EH (cell line): ENCODE data around the gene RAET1G.
"Not testable (repeated sequence)": the region's sequence is repeated elsewhere in the genome, so short reads cannot be mapped to it uniquely, and the experiment has no call there.

Experiments
- DNase-seq: peaks from one replicate; pipeline ENCODE4 v3.0.0-alpha.2; 2015; ENCODE audit warnings: low read depth

The RAET1G gene

DNA sequence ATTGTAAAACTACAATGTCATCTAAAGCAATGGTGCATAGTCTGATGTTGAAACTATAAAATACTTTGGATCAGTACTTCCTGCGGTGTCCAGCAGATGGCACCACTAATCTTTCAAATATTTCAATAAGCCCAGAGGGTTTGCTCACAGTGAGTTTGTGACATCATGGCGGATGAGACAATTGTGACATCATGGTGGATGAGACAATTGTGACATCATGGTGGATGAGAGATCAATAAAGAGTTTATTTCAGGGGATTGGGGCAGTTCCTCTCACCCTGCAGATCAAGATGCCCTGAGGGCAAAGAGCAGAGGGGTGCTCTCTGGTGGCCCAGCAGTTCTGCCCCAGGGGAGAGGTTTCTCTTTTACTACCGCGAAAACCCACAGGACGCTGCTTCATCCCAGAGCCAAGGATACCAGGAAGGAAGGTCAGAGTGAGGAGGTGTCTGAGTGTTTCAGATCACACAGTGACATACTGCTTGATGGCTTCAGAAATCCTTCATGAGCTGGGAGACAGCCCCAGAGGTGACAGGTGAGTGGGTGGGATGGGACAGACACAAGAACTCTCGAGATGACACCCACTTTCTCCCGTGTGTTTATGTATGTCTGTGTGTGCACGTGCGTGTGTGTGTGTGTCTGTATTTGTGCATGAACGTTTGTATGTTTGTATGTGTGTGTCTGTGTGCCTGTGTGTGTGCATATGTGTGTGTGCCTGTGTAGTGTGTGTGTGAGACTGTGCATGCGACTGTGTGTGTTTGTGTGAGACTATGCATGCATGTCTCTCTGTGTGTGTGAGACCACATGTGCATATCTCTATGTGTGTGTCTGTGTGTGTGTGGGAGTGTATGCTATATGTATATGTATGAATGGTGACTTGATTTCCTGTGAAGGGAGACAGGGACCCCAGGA lies 11.6 kb upstream of the RAET1G start:
- peak; percentile 75 for DNase-seq

DNA sequence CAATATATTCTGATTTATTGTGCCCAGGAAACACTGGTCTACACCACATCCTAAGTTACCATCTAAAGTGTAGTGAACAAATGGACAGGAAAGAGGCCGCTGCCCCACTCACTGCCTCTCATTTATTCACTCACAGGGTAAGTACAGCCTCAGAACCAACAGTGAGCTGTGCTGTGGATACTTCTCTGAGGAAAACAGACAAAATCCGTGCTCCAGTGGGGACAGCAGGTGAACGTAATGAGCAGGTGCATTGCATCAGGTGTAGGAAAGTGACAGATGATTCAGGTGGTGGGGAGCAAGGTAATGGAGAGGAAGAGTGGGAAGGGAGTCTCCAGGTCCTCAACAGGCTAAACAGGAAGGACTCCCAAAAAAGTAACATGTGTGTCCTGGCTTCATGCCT lies 10.5 kb upstream of the RAET1G start:
- DNase-seq = no peak

DNA sequence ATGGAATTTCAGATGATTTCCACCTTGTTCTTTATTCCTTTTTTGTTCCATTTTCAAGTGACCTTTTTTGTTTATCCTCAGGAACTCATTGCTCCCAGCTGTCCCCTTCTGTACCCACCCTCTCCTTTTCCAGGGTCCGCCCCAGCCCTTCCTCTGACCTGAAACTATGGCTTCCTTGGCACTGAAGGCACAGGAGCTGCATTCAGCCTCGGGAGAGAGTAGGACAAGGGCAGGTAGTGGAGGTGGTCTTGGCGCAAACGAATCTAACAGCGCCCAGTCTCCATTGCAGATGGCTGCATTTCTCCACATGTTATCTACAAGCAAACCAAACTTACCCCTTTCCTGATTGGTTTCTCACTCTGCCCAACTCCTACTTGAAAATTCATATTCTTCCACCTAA lies 10.1 kb upstream of the RAET1G start:
- no peak for DNase-seq

- DNase-seq = no peak
These were observed 8.6 kb upstream of the RAET1G start for GRCh38 chr6:149931501-149931900.

- no peak for DNase-seq
These were observed 6.5 kb upstream of the RAET1G start for GRCh38 chr6:149929422-149929821.

- DNase-seq = not testable (repeated sequence)
These were observed 4.1 kb upstream of the RAET1G start for GRCh38 chr6:149927025-149927424.

DNA sequence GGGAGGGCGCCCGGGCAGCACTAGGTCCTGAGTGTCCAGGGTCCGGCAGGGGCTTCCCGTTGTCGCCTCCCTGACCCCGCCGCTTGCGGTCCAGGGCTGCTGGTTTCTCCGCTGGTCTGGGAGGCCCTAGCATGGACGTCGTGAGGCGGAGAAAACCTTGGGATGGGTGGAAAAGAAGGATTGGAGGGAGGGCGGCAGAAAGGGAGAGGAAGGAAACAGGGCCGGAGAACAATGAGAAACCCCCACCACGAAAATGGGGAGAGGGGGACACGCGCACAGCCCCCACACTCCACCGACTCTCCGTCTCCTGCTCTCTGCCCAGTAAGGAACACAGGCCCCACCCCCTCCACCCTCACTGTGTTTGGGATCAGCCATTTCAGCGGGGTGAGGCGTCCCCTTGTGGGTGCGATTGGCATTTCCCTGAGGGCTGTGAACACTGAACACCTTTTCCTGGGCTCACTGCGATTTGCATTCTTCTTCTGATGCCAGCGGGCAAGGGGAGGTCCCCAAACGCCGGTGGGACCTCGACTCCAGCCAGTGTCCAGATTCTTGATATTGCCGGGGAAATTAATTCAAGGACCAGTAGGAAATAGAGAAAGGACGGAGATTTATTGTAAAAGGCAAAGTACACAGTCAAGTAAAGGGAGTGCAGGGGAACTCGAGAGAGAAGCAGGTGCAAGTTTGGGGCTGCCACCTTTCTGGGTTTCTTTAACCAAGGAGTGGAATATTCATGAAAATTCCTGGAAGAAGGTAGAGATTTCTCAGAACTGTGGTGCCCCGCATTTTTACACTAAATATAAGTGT lies 3.3 kb upstream of the RAET1G start:
- peak; percentile 80 for DNase-seq

DNA sequence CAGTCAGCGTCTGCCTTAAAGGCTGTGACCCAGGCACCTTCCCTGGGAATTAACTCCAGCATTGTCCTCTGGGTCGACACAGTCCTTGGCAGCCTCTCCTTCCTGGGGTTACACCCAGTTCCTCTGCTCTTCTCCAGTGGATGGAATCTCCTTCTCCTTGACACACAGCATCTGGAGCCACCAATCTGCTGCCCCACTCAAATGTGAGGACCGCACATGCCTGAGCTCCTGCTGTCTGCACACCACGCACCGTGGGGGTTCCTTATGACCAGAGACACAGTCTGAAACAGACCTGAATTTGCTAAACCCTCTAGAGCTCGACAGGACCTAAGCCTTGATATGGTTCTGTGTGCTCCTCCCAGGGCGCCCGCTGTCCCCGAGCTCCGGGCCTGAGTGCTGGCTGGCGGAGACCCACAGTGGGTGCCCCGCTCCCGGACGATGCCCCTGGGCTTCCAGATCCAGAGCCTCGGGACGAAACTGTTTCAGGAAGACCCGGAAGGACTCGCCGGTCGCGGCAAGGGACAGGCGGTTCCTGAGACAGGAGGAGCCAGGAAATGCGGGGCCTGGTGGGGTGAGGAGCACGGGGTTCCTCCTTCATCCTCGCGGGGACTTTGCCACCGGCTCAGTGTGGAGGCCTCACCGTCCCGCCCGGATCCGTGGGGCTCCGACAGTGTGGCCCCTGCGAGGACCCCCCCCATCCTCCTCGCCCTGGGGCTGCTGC lies 2.5 kb upstream of the RAET1G start:
- peak; percentile 38 for DNase-seq

DNA sequence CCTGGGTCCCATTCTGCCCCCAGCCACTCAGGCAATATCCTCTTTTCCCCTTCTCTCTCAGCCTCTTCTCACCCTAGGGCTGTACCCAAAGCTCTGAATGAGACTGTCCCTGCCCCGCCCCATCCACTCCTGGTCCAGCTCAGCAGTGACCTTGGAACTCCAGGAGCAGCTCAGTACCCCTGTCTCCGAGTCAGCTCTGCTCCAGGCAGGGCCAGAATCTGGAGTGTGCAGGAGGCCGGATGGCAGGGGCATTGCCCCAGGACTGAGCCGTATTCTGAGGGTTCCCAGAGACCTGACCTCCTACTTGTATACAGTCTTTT lies 2.0 kb upstream of the RAET1G start:
- DNase-seq = no peak

DNA sequence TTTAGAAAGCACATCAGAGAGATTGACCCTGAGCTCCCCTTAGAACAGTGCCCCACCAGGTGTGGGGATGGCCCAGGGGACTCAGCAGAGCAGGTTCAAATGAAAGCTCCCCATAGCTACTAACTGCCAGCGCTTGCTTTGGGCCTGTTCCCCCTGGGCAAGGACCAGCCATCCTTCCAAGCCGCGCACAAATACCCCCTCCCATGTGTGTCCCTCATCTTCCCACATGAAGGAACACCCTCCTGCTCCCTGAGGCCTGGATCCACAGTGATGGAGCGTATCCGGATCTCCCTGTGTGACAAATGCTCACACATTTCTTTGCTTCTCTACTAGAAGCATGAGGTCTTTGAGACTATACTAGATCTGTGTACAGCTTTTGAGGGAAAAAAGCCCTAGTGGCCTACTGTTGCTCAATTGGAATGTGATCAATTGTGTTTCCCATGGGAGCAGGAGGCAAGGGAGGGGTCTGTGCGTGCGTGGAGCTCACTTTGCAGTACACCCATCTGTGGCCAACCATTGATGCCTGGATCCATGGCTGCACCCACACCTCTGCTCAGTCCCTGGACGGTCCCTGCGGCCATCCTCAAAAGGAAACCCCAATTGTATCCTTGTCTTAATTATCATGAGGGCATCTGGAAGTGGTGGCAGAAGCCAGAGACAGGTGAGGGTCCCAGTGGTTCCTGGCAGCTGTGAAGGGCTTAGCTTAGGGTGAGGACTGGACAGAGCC lies 1.4 kb upstream of the RAET1G start:
- DNase-seq = no peak

- no peak for DNase-seq
These were observed 536 bp upstream of the RAET1G start for GRCh38 chr6:149923327-149923986.

DNA sequence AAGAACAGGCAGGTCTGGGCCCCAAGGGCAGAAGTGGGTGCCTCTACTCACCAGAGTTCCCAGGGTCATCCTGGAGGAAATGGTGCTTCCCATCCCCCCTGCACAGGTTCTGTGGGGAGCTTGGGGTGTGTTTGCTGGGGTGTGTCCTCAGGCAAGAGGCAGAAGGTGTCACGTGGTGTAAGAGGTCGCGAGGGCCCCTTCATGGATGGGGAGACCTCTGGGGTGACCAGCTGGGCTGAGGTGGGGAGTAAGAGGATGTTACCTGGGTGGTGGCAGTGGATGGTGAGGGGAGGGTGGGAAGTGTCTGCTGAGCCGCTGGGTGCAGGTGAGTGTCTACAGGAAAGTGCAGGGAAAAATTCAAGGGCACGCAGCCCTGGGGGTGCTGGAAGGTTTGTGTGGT lies 830 bp downstream of the RAET1G start:
- not testable (repeated sequence) for DNase-seq

GRCh38 chr6:149921361-149921760 lies 1.6 kb downstream of the RAET1G start:
- DNase-seq = no peak

DNA sequence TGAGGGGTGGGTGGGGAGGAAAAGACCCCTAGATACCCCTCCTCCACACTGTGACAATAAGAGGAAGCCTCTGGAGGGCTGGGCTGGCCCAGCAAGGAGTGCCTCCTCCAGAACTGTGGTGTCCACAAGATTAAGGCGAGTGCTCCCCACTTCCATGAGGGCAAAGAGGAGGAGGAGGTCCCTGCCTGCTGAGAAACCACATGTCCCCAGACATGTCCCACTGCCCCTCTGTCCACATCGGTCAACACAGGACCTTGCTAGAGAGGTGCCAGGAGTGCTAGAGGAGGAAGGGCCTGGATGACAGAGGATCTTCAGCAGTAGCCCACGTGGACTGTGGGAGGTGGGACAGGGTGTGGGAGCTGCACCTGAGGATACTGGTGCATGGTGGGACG lies 3.1 kb downstream of the RAET1G start:
- DNase-seq = no peak

- DNase-seq = not testable (repeated sequence)
These were observed 3.6 kb downstream of the RAET1G start for GRCh38 chr6:149919126-149919833.

GRCh38 chr6:149918151-149918905 lies 4.6 kb downstream of the RAET1G start:
- DNase-seq = no peak

GRCh38 chr6:149917679-149918078 lies 5.2 kb downstream of the RAET1G start:
- no peak for DNase-seq

- no peak for DNase-seq
These were observed 6.7 kb downstream of the RAET1G start for GRCh38 chr6:149915970-149916865.
